ENCODE measurements around the gene CTNNBL1.

The CTNNBL1 gene

GRCh38 chr20:37878835-37879599 lies 185.2 kb downstream of the CTNNBL1 start:
- no peak for TF ChIP-seq GATA3 (IDR thresholded peaks at IDR 0.05; ENCODE audit: low read depth, low read length)
- TF ChIP-seq GATA2 (IDR thresholded peaks at IDR 0.05; ENCODE audit: low read depth, low read length) = no peak

DNA sequence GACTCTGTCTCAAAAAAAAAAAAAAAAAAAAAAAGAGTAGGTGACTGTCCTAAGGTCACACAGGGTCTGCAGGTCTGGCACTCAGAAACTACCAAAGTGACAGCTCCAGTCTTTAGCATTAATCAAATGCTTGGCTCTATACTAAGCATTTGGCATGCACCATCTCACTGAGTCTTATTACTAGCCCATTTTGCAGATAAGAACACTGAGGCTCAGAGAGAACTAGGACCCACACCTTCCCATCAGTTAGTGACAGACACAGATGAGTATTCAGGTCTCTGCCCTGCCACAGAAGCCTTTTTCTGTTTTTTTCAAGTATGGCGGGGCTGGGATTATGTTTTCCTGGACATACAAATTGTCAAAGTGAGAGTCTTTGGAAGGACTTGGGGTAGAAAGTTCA lies 186.0 kb downstream of the CTNNBL1 start:
- TF ChIP-seq GATA2 (IDR thresholded peaks at IDR 0.05; ENCODE audit: low read depth, low read length) (no peak), GATA3 (IDR thresholded peaks at IDR 0.05; ENCODE audit: low read depth, low read length) (no peak)

DNA sequence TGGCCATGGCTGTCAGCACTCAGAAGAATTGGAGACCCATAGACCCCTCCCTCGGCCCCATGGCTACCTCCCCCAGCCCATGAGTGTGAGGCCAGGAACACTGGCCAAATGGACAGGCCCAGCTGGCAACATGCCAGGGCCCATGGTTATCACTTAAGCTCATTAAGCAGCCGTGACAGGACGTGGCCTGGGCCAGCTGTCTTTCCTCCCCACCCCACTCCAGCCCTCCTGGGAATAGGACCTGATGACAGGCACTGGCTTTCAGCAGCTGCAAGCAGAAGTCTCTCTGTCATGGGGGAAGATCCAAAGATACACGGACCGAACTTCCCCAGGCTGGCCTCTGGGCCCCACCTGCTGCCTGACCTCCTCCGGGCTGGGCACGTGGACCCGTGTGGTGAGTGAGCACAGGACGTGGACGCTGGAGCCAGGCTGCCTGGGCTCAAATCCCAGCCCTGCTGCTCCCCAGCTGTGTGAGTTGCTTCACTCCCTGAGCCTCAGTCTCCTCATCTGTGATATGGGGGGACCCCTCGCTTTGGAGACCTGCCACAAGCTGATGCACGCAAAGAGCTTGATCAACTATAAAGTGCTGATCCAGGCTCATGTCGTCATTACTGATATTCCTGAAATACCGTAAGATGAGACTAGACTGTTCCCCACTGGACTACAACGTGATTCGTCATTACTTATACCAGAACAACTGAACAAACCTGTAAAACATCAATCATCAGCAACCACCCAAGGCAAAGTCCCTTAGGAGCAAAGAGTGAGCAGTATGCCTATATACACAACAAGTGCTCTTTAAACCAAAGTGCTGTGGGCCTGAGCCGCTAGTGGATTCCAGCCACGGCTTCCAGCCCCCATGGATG lies 187.1 kb downstream of the CTNNBL1 start:
- TF ChIP-seq GATA2 (IDR thresholded peaks at IDR 0.05; ENCODE audit: low read depth, low read length) (peak; percentile 97), GATA3 (IDR thresholded peaks at IDR 0.05; ENCODE audit: low read depth, low read length) (no peak)

- TF ChIP-seq GATA2 (IDR thresholded peaks at IDR 0.05; ENCODE audit: low read depth, low read length) (no peak), GATA3 (IDR thresholded peaks at IDR 0.05; ENCODE audit: low read depth, low read length) (no peak)
Observed at GRCh38 chr20:37881601-37882343, 187.9 kb downstream of the CTNNBL1 start.

DNA sequence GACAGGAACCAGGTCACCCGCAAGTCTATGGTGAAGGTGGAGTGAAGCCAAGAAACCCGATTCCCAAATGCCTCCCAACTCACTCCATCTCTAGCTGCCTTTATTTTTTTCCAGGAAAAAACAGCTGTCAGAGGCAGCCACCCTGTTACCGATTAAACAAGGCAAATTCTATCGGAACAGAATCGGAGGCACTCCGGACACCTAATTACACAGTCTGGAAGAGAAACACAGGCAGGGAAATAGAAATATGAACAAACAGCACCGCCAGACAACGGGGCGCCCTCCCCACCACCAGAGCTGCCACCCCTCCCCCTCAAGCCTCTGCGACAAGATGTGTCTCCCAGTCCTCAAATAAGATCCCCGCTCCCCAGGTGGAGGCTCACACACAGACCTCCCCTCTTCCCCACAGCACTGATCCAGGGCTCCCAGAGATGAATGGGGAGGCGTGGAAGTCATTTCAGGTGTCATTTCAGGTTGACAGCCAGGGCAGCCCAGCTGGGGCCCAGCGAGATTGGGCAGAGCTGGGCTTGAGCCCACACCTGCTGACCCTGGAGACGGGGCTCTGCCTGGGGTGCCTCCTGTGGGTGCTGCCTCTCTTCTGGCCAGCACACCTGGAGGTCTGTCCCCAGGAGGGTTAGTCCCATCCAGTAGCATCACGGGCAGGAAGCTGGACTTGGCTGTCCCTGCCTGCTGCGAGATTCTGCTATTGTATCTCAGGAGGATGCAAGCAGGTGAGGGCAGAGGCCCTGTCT lies 189.3 kb downstream of the CTNNBL1 start:
- TF ChIP-seq GATA2 (IDR thresholded peaks at IDR 0.05; ENCODE audit: low read depth, low read length) (no peak), GATA3 (IDR thresholded peaks at IDR 0.05; ENCODE audit: low read depth, low read length) (no peak)

DNA sequence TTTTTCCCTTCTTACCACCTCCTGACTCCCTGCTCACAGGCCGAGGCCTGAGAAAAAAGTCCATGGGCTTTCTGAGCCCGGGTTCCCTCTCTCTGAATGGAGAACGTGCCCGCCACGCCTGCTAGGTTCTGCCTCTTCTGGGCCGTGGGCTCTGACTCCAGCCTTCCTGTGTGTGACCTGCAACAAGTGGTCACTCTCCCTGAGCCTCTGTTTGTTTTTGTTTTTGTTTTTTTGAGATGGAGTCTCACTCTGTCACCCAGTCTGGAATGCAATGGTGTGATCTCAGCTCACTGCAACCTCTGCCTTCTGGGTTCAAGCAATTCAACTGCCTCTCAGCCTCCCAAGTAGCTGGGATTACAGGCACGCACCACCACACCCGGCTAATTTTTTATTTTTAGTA lies 191.2 kb downstream of the CTNNBL1 start:
- TF ChIP-seq GATA2 (IDR thresholded peaks at IDR 0.05; ENCODE audit: low read depth, low read length) (no peak), GATA3 (IDR thresholded peaks at IDR 0.05; ENCODE audit: low read depth, low read length) (no peak)

- no peak for TF ChIP-seq GATA3 (IDR thresholded peaks at IDR 0.05; ENCODE audit: low read depth, low read length)
- no peak for TF ChIP-seq GATA2 (IDR thresholded peaks at IDR 0.05; ENCODE audit: low read depth, low read length)
Observed at GRCh38 chr20:37885593-37886503, 192.0 kb downstream of the CTNNBL1 start.

- TF ChIP-seq GATA3 (IDR thresholded peaks at IDR 0.05; ENCODE audit: low read depth, low read length) (no peak), GATA2 (IDR thresholded peaks at IDR 0.05; ENCODE audit: low read depth, low read length) (no peak)
Observed at GRCh38 chr20:37886851-37887297, 193.0 kb downstream of the CTNNBL1 start.

DNA sequence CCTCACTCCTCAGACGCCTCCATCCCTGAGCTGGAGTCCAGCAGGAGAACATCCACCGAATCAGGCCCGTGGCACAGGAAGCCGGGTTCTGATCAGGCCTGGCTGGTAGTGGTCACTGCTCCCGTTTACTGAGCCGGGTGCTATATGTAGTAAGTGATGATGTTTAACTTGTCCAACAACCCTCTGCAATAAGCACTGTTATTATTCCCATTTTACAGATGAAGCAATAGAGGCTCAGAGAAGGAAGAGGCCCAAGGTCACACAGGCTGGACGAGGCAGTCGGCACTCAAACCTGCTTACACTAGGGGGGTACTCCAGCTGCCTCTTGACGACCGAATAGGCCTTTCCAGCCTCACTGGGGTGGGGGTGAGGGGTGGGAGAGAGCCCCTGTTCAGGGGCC lies 194.8 kb downstream of the CTNNBL1 start:
- no peak for TF ChIP-seq GATA3 (IDR thresholded peaks at IDR 0.05; ENCODE audit: low read depth, low read length)
- no peak for TF ChIP-seq GATA2 (IDR thresholded peaks at IDR 0.05; ENCODE audit: low read depth, low read length)

DNA sequence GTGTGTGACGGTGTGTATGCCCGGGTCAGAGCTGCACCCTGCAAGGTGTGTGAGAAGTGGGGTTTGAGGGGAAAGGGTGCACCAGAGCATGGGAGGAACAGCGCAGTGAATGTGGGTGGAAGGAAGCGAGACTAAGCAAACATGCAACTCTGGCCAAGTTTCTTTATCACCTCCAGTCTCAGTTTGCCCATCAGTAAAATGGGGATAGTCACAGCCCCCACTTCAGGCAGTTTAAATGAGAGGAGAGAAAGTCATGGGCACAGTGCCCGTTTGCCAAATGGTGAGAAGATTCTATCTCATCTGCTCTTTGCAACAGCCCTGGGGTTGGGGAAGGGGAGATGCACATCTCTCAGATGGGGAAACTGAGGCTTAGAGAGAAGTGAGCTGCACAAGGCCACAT lies 196.3 kb downstream of the CTNNBL1 start:
- TF ChIP-seq GATA3 (IDR thresholded peaks at IDR 0.05; ENCODE audit: low read depth, low read length) (no peak), GATA2 (IDR thresholded peaks at IDR 0.05; ENCODE audit: low read depth, low read length) (no peak)

- TF ChIP-seq GATA3 (IDR thresholded peaks at IDR 0.05; ENCODE audit: low read depth, low read length) = no peak
- peak; percentile 87 for TF ChIP-seq GATA2 (IDR thresholded peaks at IDR 0.05; ENCODE audit: low read depth, low read length)
Observed at GRCh38 chr20:37890643-37891042, 196.8 kb downstream of the CTNNBL1 start.

- TF ChIP-seq GATA2 (IDR thresholded peaks at IDR 0.05; ENCODE audit: low read depth, low read length) = no peak
- no peak for TF ChIP-seq GATA3 (IDR thresholded peaks at IDR 0.05; ENCODE audit: low read depth, low read length)
Observed at GRCh38 chr20:37892001-37892400, 198.2 kb downstream of the CTNNBL1 start.
